ENCODE data around the gene SLC52A3.

- TF ChIP-seq POLR2AphosphoS5 (IDR thresholded peaks at IDR 0.05; ENCODE audit: low read depth, low read length) (no peak), POLR2A (IDR thresholded peaks at IDR 0.05; ENCODE audit: low read depth, low read length) (no peak)
These were observed 50.5 kb downstream of the SLC52A3 start for GRCh38 chr20:717832-718231.

All from GM12891 (cell line).